ENCODE data around the gene CAB39L.

Gene CAB39L

GRCh38 chr13:49399801-49400472 lies 43.9 kb downstream of the CAB39L start:
- DNase-seq (ENCODE audit: low spot score): no peak

DNA sequence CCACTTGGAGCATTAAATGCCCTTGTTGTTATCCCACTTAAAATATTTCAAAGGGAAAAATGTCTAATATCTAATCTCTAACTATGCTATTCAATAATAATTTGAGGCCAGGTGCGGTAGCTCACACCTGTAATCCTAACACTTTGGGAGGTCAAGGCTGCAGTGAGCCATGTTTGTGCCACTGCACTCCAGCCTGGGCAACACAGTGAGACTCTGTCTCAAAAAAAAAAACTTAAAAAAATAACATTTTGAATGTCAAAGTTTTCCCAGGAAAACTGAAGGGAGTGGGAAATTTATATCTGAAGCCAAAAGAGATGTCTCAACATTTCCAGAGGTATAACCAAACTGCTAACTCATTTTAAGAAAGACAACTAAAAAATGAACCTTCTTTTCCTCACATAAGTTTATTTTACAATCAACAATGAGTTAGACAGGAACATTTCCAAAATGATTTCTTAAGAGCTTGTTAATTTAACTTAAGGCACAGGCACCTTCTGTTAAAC lies 47.9 kb downstream of the CAB39L start:
- no peak for DNase-seq (ENCODE audit: low spot score)

GRCh38 chr13:49395451-49395865 lies 48.4 kb downstream of the CAB39L start:
- DNase-seq (ENCODE audit: low spot score): no peak

DNA sequence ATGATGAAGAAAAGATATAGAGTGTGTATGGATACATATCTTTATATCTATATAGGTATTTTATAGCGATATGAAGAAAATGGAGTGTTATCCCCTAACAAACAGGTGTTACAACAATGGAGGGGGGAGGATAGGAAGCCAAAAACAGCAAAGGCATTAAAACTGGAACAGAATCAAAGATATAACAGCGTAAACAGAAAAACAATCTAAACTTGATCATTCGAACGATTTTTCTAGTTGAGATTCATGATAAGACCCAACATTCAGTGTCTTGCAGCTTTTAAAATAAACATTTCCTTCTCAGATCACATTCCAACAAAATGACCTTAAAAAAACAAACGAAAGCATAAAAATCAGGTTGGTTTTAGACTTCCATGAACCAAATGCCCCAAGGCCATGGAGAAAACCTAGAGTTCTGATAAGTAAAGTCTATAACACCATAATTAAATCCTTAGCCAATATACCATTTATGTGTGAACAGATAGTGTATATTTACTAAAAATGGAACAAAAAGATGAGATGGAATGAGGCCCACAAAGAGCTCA lies 55.7 kb downstream of the CAB39L start:
- DNase-seq (ENCODE audit: low spot score): no peak

GRCh38 chr13:49386664-49387063 lies 57.2 kb downstream of the CAB39L start:
- DNase-seq (ENCODE audit: low spot score): no peak

GRCh38 chr13:49376121-49376520 lies 67.7 kb downstream of the CAB39L start:
- DNase-seq (ENCODE audit: low spot score): no peak

DNA sequence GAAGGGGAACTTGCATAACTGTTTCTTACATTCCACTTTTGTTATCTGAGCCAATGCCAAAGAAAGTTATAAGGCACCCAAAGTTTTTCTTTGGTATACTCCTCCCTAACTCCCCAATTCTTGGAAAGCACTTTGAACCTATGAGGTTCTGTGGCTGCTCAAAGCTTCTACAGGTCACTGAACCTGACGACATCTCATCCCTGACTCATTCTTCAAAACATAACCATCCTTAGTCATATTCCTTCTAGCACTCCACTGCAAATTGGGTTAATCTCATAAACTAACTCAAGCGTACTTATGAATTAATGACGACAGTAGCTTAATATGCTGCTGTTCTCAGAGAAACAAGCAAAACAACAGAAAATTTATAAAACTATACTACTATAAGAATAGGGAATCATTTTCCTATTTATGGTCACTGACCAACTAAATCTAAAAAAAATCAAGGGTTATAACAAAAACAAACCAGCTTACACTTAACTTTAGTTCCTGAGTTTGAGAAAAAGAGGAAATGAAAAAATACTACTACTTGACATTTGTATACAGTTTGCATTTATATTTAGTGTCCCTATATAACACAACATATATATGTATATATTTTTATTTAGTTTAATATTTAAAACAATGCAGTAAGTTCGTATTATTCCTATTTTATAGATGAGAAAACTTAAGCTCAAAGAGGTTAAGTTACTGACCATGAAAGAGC lies 69.1 kb downstream of the CAB39L start:
- DNase-seq (ENCODE audit: low spot score): no peak

DNA sequence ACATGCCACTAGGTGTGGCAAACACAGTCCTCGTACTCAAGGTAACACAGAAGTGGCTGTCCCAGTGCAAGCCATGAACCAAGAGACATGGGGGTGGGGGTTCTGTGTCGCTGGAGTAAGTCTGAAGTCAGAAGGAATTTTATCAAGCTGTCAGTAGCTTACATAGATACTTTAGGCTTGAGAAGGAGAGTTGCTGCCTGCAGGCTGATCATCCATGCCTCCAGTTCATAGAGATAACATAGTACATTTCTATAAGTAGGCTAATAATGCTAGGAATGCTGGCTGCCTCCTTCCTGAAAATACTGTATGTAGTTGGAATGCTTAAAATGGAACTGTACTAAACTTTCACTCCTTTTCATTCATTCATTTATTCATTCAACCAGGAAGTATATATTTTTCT lies 70.1 kb downstream of the CAB39L start:
- DNase-seq (ENCODE audit: low spot score): no peak

DNA sequence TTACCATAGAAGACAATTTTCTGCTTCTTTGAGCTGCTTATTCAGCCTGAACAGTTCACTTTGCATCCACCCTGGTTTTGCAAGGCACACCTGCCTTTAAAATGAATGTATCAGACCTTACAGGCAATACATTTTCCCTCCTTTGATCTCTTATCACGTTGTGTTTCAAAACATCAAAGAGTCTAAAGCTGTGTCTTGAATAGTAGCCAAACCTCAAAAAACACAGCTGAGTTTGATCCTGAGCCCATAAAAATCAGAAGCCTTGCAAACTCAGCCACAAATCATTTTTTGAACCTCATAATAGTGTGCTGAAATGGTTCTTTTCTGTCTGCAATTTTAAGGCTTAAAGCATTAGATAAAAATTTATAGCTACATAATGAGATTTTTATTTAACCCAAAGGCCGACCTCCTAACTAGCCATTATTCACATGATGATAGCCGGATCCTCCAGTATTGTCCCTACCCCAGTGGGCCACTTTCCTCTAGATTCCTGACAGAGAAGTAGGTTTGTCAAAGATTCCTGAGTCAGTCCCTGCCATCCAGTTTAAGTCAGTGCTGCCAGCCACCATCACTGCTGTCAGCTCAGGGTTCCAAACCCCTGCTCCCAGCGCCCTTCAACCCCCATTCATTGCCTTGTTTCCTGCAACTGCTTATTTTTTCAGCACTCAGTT lies 71.8 kb downstream of the CAB39L start:
- DNase-seq (ENCODE audit: low spot score): no peak

DNA sequence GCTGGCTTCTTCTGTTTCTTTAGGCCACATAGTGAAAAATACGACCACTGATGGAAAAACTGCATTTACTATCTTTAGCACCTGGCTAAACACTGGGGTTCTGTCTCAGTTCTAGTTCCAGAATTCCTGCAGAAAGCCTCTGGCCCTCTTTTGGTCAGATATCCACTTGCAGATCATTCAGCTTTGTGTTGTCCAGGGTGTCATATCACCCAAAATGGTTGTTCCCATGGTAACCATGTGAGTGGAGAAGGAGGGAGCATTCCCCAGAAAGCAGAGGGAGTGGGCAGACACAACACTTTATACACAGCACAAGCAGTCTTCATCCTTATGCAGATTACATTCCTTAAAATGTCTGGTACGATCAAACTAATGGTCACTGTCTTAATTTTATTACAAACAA lies 73.5 kb downstream of the CAB39L start:
- no peak for DNase-seq (ENCODE audit: low spot score)

GRCh38 chr13:49369866-49370265 lies 74.0 kb downstream of the CAB39L start:
- no peak for DNase-seq (ENCODE audit: low spot score)

GRCh38 chr13:49368688-49369087 lies 75.2 kb downstream of the CAB39L start:
- DNase-seq (ENCODE audit: low spot score): no peak

- DNase-seq (ENCODE audit: low spot score): no peak
These were observed 76.0 kb downstream of the CAB39L start for GRCh38 chr13:49367640-49368422.

GRCh38 chr13:49366841-49367240 lies 77.0 kb downstream of the CAB39L start:
- DNase-seq (ENCODE audit: low spot score): no peak

GRCh38 chr13:49357694-49358093 lies 86.2 kb downstream of the CAB39L start:
- no peak for DNase-seq (ENCODE audit: low spot score)

DNA sequence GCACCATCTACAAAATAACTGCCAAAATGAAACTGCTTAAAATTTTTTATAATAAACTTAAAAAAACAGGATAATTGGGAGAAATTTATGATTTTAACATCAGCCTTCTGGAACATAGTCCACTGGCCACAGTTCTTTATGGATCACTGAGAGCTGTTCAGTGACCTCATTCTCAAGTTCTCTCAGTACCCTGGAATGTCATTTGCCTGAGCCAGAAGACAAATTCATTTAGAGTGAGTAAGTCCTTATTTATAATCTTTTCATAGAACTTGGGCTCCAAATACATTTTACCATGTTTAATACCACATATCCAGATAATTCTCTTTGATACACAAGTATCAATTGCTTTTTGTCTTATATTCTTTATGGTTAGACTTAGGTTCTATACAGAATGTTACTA lies 87.6 kb downstream of the CAB39L start:
- no peak for DNase-seq (ENCODE audit: low spot score)

DNA sequence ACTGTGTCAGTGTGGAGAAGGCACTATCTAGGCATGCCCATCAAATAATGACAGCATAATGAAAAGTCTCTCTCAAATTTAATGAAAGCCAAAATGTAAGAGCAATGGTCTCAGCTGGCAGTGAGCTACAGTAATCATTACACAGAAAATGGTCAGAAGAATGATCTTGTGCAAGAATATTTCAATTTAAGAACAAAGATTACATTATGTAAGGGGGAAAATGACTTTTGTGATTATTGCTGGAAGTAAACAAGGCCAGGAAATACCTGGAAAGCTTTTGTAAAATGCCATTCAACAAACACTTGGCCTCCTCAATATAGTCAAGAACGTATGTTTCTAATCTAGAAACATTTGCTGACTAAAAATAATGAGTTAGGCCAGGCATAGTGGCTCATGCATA lies 89.1 kb downstream of the CAB39L start:
- DNase-seq (ENCODE audit: low spot score): no peak

GRCh38 chr13:49353908-49354307 lies 90.0 kb downstream of the CAB39L start:
- DNase-seq (ENCODE audit: low spot score): no peak

GRCh38 chr13:49351871-49352270 lies 92.0 kb downstream of the CAB39L start:
- no peak for DNase-seq (ENCODE audit: low spot score)

DNA sequence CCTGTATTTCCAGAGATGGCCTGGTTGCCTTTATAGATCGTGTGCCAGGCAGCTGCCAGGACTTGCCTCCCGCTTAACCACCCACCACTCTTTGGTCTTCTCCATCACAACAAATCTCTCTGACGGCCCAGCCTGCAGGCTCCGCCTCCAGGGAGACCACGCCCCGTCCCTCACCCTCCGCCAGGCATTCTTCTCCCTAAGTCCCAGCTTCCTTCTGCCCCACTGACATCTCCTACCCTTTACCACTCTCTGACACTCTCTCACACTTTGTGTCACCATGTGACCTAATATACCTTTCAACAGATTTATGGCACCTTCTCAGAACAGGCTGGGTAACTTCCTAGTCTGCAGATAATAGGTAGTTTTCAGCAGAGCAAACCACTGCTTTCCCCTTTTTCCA lies 95.1 kb downstream of the CAB39L start:
- DNase-seq (ENCODE audit: low spot score): no peak

DNA sequence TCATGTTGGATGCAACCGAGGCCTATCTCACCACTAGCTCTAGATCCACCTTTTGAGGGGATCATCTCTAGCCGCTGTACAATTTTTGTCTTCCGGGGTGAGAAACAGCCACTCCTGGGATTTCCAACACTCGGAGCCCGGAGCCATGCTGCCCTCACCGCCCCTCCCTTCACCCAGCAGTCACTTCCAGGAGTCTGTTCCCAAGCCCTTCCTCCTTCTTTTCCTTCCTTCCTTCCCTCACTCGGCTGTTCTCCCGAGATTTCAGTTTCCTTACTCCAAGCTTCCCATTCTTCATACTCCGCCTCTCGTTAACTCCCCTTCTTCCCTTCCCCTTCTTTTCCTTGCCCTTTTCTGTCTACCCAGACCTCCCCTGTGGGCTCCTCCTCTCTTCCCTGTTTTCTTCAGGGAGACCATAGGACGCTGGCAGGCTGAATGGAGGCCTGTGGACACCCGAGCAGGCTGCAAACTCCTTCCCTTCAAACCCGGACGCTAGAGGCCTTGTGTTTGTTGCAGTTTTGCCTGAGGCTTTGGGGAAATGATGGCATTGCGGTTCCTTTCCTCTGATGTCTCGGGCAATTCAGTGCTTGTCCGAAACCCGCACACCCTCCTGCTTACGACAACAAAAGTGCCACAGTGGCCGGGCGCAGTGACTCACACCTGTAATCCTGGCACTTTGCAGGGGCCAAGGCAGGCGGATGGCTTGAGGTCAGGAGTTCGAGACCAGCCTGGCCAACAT lies 96.0 kb downstream of the CAB39L start:
- no peak for DNase-seq (ENCODE audit: low spot score)

All from COLO829 (cell line).